Ovary (tissue), 3 donors: ENCODE measurements around the gene ID2.

Experiments used
- EP300 ChIP-seq: sonication (generic); formaldehyde crosslinking; IDR thresholded peaks from one replicate; pipeline ENCODE4 v1.6.1; 2017; ENCODE audit warnings: antibody characterized with exemption
- POLR2A ChIP-seq: fragments of 450-650 bp; IDR thresholded peaks from one replicate; pipeline ENCODE4 v1.6.1; 2017; ENCODE audit warnings: antibody characterized with exemption, mild to moderate bottlenecking, moderate library complexity
- TF ChIP-seq, protein P1 (sequence below), 3 donors: fragments of 450-650 bp in 2 of 3; fragments of 200-600 bp in 1 of 3; IDR thresholded peaks; one replicate each; pipeline versions ENCODE4 v1.5.1 to v1.8.0; 2016 to 2022; ENCODE audit warnings: antibody characterized with exemption in 3 of 3, mild to moderate bottlenecking in 1 of 3
- donor health status: DM: no; HTN: no; CAD: no.

GRCh38 chr2:8653485-8653884 lies 28.4 kb upstream of the ID2 start:
- TF ChIP-seq EP300: no peak
- TF ChIP-seq, protein P1, sequence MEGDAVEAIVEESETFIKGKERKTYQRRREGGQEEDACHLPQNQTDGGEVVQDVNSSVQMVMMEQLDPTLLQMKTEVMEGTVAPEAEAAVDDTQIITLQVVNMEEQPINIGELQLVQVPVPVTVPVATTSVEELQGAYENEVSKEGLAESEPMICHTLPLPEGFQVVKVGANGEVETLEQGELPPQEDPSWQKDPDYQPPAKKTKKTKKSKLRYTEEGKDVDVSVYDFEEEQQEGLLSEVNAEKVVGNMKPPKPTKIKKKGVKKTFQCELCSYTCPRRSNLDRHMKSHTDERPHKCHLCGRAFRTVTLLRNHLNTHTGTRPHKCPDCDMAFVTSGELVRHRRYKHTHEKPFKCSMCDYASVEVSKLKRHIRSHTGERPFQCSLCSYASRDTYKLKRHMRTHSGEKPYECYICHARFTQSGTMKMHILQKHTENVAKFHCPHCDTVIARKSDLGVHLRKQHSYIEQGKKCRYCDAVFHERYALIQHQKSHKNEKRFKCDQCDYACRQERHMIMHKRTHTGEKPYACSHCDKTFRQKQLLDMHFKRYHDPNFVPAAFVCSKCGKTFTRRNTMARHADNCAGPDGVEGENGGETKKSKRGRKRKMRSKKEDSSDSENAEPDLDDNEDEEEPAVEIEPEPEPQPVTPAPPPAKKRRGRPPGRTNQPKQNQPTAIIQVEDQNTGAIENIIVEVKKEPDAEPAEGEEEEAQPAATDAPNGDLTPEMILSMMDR (IDR thresholded peaks at IDR 0.05): no peak
- TF ChIP-seq POLR2A: no peak
